GM12892 (cell line): ENCODE data around the gene HECTD4.

Experiments used
- POLR2A ChIP-seq: IDR thresholded peaks from 2 replicates; pipeline ENCODE4 v1.6.1; 2011; ENCODE audit warnings: low read depth, low read length, control low read depth
- POLR2AphosphoS5 ChIP-seq: IDR thresholded peaks from 2 replicates; pipeline ENCODE4 v1.6.1; 2011; ENCODE audit warnings: low read depth, low read length, control low read depth
- TAF1 ChIP-seq: IDR thresholded peaks from 2 replicates; pipeline ENCODE4 v1.6.1; 2011; ENCODE audit warnings: low read depth, mild to moderate bottlenecking, control low read depth, low read length, borderline replicate concordance

- TF ChIP-seq POLR2A (no peak), POLR2AphosphoS5 (no peak), TAF1 (no peak)
Observed at GRCh38 chr12:112421363-112421762, 39.1 kb upstream of the HECTD4 start.
